NB4 (cell line): Measurements from ENCODE around the gene BCL7A.

Experiments
- POLR2A ChIP-seq: IDR thresholded peaks from 2 replicates; pipeline ENCODE4 v1.6.1; 2011; ENCODE audit warnings: mild to moderate bottlenecking; ENCODE audit not compliant: insufficient read length; ENCODE audit errors: extremely low read depth
- TF ChIP-seq, protein P1 (sequence below): IDR thresholded peaks from one replicate; pipeline ENCODE4 v1.5.1; 2012; ENCODE audit warnings: low read depth, low read length

DNA sequence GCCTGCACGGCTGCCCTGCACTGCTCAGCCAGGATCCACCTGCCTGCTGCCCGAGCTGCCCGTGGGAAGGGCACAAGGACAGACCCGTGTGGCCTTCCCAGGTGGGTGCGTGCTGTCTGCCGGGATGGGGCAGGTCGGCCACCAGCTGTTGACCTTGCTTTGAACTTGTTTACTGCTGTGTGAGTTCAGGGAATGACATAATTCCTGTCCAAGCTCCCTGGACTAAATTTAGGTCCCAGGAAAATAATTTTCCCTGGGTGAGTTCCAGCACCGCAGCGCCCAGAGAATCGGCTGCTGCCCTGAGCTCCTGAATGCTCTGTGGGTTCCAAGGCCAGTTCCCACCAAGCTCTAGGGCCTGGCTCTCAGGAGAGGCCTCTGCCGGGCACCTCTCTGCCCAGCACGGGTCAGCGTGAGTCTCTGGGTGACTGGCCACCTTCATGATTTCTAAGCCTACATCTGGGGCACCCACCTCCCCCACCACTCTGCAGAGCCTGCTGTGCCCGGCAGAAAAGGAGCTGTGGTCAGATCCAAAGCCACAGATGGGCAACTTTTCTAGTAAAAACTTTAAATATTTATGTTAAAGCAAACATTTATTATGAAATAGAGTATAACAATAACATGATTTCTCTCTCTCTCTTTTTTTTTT is 29.7 kb downstream of the BCL7A start:
- TF ChIP-seq, protein P1, sequence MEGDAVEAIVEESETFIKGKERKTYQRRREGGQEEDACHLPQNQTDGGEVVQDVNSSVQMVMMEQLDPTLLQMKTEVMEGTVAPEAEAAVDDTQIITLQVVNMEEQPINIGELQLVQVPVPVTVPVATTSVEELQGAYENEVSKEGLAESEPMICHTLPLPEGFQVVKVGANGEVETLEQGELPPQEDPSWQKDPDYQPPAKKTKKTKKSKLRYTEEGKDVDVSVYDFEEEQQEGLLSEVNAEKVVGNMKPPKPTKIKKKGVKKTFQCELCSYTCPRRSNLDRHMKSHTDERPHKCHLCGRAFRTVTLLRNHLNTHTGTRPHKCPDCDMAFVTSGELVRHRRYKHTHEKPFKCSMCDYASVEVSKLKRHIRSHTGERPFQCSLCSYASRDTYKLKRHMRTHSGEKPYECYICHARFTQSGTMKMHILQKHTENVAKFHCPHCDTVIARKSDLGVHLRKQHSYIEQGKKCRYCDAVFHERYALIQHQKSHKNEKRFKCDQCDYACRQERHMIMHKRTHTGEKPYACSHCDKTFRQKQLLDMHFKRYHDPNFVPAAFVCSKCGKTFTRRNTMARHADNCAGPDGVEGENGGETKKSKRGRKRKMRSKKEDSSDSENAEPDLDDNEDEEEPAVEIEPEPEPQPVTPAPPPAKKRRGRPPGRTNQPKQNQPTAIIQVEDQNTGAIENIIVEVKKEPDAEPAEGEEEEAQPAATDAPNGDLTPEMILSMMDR: no peak
- no peak for TF ChIP-seq POLR2A
